ENCODE data around the gene MRPL23. TPM values are rescaled to one million over a fixed set of nuclear protein-coding genes. Genes with fewer than 3 reads are reported as not detected.

The MRPL23 gene
- total RNA-seq, 3 donors from 2014 or later (not counting 1 experiment from before 2014, with no cell fraction given): 31.2 to 35.4 (median 32.8) TPM

- intact Hi-C loops (cut with micrococcal nuclease): no loop called here
- Mint-ChIP-seq H3K36me3 (no peaks in the 10 kb centered on the region), H3K27ac (no peak overlapping the region)
These were observed 40.3 kb upstream of the MRPL23 start for GRCh38 chr11:1906611-1907423.

DNA sequence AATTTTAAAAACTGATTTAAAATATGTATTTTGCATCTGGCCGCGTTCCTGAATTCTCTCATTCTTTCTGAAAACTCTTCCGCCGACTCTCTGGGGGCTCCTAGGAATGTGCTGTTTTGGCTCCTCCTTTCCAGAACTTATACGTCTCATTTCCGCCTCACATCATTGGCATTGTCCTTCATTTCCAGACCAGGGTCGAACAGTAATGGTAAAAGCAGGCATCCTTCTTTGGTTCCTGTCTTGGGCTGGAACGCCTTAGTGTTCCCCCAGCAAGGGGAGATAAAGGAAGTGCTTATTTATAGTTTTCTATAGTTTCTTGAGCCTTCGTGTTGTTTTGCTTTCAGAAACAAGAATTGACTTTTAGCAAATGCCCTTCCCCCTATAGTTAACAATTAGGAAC lies 38.5 kb upstream of the MRPL23 start:
- TF ChIP-seq CTCF (IDR thresholded peaks at IDR 0.05): no peak
- Histone ChIP-seq H3K9me3 (ENCODE audit: control insufficient read depth, insufficient read depth, low read length) (no peaks in the 10 kb centered on the region), H3K36me3 (ENCODE audit: control insufficient read depth, insufficient read depth, low read length) (no peaks in the 10 kb centered on the region), H3K27ac (ENCODE audit: low read length) (no peak overlapping the region), H3K4me1 (ENCODE audit: control insufficient read depth, insufficient read depth, low read length) (peaks cover 3% of the 10 kb centered on the region), H3K27me3 (ENCODE audit: control insufficient read depth, insufficient read depth, low read length) (no peaks in the 10 kb centered on the region), H3K4me3 (ENCODE audit: low read length) (no peak overlapping the region)
- Mint-ChIP-seq H3K4me1 (no peaks in the 10 kb centered on the region), H3K4me3 (no peak overlapping the region), H3K36me3 (no peaks in the 10 kb centered on the region), H3K9me3 (no peaks in the 10 kb centered on the region), H3K27me3 (ENCODE audit: low read depth in 2 of 2) (peaks cover 0 to 13% of the 10 kb centered on the region in 2 donors), H3K27ac (no peak overlapping the region)
- intact Hi-C loops (cut with micrococcal nuclease): no loop called here
- 71% methylated on average over 8 of the region's 9 CpGs for WGBS (ENCODE audit: insufficient coverage)
- ATAC-seq (no peak), DNase-seq (no peak)

More at GRCh38 chr11:1906611-1907423, 40.3 kb upstream of the MRPL23 start:
- Mint-ChIP-seq H3K4me3 (no peak overlapping the region), H3K9me3 (no peaks in the 10 kb centered on the region), H3K4me1 (no peaks in the 10 kb centered on the region), H3K27me3 (ENCODE audit: low read depth in 2 of 2) (peaks cover 0 to 13% of the 10 kb centered on the region in 2 donors)
- Histone ChIP-seq H3K27ac (ENCODE audit: low read length) (no peak overlapping the region), H3K4me1 (ENCODE audit: control insufficient read depth, insufficient read depth, low read length) (no peaks in the 10 kb centered on the region), H3K27me3 (ENCODE audit: control insufficient read depth, insufficient read depth, low read length) (no peaks in the 10 kb centered on the region), H3K4me3 (ENCODE audit: low read length) (no peak overlapping the region), H3K9me3 (ENCODE audit: control insufficient read depth, insufficient read depth, low read length) (no peaks in the 10 kb centered on the region), H3K36me3 (ENCODE audit: control insufficient read depth, insufficient read depth, low read length) (no peaks in the 10 kb centered on the region)
- 85% methylated on average over 14 of the region's 14 CpGs for WGBS (ENCODE audit: insufficient coverage)
- ATAC-seq (no peak), DNase-seq (no peak)
- no peak for TF ChIP-seq CTCF (IDR thresholded peaks at IDR 0.05)

DNA sequence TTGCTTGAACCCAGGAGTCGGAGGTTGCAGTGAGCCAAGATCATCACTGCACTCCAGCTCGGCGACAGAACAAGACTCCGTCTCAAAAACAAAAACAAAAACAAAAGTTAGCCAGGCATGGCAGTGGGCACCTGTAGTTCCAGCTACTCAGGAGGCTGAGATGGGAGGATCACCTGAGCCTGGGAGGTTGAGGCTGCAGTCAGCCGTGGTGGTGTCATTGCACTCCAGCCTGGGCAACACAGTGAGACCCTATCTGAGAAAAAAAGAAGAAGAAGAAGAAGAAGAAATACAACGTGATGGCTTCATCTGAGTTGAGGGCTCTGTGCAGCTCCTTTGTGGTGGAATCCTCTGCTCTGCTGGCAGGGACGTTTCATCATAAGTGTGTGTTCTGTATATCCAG lies 37.6 kb upstream of the MRPL23 start:
- intact Hi-C loops (cut with micrococcal nuclease): no loop called here
- Mint-ChIP-seq H3K9me3 (no peaks in the 10 kb centered on the region), H3K4me1 (peaks cover 0 to 7% of the 10 kb centered on the region in 2 donors), H3K4me3 (no peak overlapping the region), H3K27ac (no peak overlapping the region), H3K36me3 (no peaks in the 10 kb centered on the region), H3K27me3 (ENCODE audit: low read depth in 2 of 2) (peaks cover 0 to 19% of the 10 kb centered on the region in 2 donors)
- Histone ChIP-seq H3K4me3 (ENCODE audit: low read length) (no peak overlapping the region), H3K36me3 (ENCODE audit: control insufficient read depth, insufficient read depth, low read length) (no peaks in the 10 kb centered on the region), H3K27ac (ENCODE audit: low read length) (no peak overlapping the region), H3K27me3 (ENCODE audit: control insufficient read depth, insufficient read depth, low read length) (no peaks in the 10 kb centered on the region), H3K9me3 (ENCODE audit: control insufficient read depth, insufficient read depth, low read length) (no peaks in the 10 kb centered on the region), H3K4me1 (ENCODE audit: control insufficient read depth, insufficient read depth, low read length) (peaks cover 3% of the 10 kb centered on the region)
- TF ChIP-seq CTCF (IDR thresholded peaks at IDR 0.05): no peak
- ATAC-seq: no peak
- no peak for DNase-seq
- 83% methylated on average over 7 of the region's 7 CpGs for WGBS (ENCODE audit: insufficient coverage)

Measured in natural killer cell (primary cell).